Right ventricle myocardium superior (tissue), 1 donor: Measurements from ENCODE around the gene PIGA. TPM values are rescaled to one million over a fixed set of nuclear protein-coding genes. Genes with fewer than 3 reads are reported as not detected.

ENCODE experiments used
- ATAC-seq: fragments of 200-7000 bp; cut with Tn5 transposase; one replicate; pipeline ENCODE4 v1.9.1; 2020; ENCODE audit warnings: mild to moderate bottlenecking; ENCODE audit not compliant: poor library complexity
- DNase-seq: peaks from one replicate; pipeline ENCODE4 v3.0.0-alpha.2; 2020
- intact Hi-C: fragments of 100-400 bp; cut with DNase I; formaldehyde crosslinking; loops from one replicate; pipeline ENCODE4 v1.11.2; 2022
- long read RNA-seq: library from polyadenylated mRNA; unstranded; transcript quantifications from one replicate; pipeline ENCODE4 v2.0.0, GENCODE V29; 2021
- total RNA-seq: library from RNA; stranded (reverse); fragmentation: NEBNext Ultra II Directional; extraction: Animal tissue kit (Norgen Biotek cat#: 25700); gene quantifications from one replicate; pipeline ENCODE4 v1.2.1, GENCODE V29; 2021
- donor health status: DM: no; HTN: yes; CAD: no; lungs with severe emphysema.

PIGA gene, protein sequence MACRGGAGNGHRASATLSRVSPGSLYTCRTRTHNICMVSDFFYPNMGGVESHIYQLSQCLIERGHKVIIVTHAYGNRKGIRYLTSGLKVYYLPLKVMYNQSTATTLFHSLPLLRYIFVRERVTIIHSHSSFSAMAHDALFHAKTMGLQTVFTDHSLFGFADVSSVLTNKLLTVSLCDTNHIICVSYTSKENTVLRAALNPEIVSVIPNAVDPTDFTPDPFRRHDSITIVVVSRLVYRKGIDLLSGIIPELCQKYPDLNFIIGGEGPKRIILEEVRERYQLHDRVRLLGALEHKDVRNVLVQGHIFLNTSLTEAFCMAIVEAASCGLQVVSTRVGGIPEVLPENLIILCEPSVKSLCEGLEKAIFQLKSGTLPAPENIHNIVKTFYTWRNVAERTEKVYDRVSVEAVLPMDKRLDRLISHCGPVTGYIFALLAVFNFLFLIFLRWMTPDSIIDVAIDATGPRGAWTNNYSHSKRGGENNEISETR
- 2.5 TPM for total RNA-seq
- long read RNA-seq, partial matches to known transcripts: 0 of 2 reads
- long read RNA-seq, other reads (novel, unspliced or antisense): 0 of 2 reads

DNA sequence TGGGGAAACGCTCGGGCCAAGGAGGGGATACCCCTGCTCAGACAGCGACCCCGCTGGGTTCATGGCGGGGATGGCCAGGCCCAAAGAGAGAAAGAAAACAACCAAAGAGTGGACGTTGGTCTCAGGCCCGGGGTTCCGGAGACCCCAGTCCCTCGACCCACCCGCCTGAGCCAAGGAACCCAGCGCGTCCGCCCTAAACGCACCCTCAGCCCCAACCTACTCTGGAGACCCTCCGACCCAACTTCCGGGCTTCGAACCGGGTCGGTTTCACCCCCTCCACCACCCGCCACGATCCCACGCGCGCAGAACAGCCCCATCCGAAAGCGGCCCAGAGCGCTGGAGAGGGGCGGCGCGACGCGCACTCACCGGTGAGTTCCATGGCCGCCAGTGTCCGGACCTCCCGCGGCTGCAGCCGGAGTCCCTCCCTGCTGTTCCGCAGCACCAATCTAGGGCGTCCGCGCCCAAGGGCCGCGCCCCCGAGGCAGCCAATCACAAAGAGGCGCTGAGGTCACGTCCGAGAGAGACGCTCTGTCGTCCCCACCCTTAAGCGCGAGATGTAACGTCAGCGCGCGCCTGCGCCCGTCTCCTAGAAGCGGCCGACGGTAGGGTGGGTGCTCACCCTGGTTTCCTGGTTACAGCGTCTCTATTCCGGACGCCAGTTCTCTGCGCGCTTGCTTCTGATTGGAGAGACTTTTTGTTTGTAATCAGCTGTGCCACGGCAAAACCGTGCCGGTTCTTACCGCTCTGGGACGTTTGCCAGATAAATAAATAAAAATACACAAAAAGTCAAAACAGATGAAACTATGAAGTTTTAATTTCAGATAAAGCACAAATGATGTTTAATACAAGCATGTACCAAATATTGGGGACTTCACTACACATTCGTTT is at the start of gene PIGA:
PIGA (minus strand) TSS at position 389 of the 888 bp plus-strand sequence. CDS start 3,593 bp downstream, outside the sequence.
- ATAC-seq: peak; percentile 98
- intact Hi-C loops: no loop called here
- peak; percentile 97 for DNase-seq

DNA sequence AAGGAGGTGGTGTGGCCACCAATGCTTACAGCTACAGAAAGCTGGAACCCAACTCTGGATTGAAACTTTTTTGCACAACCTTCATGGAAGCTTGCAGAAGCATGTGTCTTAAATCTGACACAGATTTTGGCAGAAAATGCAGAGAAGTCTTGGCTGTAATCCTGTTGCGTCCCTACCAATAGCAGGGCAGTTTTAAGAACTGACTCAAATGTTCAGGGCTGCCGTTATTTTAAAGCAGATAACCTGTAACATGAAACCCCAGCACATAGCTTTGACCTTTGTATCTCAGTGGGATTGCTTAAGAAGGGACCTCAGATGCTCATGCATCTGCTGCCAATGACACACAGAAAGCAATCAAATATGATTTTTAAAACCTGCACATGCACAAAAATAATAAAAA is 49.0 kb upstream of the PIGA start, which contains the start of gene VEGFD:
VEGFD (minus strand) TSS at position 110 of the 400 bp plus-strand sequence. CDS start 467 bp downstream, outside the sequence.
- DNase-seq (no peak), ATAC-seq (peak; percentile 65)
- intact Hi-C loops: no loop called here

DNA sequence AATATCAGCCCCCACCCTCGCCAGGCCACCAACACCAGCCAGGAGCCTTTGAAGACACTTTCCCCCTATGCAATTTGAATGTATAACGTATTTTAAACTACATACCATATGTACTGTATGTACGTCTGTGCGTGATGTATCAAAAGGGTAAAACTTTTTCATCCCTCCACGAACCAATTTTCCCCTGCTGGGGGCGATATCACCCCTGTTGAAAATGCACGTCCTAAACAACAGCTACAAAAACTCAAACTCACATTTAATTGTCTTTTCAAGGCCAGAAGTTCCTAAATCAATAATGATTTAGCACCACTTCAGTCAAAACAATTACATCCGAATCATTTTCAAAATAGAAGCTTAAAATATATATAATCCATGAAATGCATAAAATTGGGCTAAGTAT is 47.5 kb upstream of the PIGA start:
- intact Hi-C loops: no loop called here
- DNase-seq (no peak), ATAC-seq (no peak)

- ATAC-seq (no peak), DNase-seq (no peak)
- intact Hi-C loops: no loop called here
Observed at GRCh38 chrX:15376956-15377355, 41.6 kb upstream of the PIGA start.

DNA sequence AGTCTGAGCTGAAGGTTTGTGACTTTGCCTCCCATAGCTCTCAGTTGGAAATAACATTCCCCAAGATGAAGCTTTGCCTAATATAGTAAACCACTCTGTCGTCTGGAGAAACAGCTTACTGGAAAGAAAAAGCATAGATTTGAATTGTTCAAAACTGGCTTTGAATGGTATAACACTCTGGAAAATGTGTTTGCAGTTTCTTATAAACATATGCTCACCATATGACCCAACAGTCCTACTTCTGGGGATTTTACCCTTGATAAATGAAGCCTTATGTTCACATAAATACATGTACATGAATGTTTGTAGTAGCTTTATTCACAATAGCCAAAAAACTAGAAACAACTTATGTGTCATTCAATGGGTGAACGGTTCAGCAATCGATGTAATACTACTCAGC is 38.7 kb upstream of the PIGA start:
- ATAC-seq: no peak
- DNase-seq: no peak
- intact Hi-C loops: no loop called here

GRCh38 chrX:15366506-15367352 is 31.4 kb upstream of the PIGA start:
- ATAC-seq: no peak
- intact Hi-C loops: no loop called here
- no peak for DNase-seq

DNA sequence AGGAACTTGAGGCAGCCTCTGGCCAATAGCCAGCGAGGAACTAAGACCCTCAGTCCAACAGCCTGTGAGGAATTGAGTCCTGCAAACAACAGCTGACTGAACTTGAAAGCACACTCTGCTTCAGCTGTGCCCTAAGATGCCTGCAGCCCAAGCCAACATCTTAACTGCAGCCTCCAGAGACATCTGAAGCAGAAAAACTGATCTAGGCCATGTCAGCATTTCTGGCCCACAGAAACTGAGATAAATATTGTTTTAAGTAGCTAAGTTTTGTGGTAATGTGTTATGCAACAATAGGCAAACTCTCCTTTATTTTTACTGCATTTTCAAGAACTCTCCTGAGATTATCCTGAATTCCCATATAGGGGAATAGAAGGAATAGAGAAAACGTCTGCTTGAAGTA is 24.4 kb upstream of the PIGA start:
- ATAC-seq (no peak), DNase-seq (no peak)
- intact Hi-C loops: loop anchor here (10.0 kb wide), 1 partner anchor 105 kb away; no protein-coding TSS in a partner anchor

DNA sequence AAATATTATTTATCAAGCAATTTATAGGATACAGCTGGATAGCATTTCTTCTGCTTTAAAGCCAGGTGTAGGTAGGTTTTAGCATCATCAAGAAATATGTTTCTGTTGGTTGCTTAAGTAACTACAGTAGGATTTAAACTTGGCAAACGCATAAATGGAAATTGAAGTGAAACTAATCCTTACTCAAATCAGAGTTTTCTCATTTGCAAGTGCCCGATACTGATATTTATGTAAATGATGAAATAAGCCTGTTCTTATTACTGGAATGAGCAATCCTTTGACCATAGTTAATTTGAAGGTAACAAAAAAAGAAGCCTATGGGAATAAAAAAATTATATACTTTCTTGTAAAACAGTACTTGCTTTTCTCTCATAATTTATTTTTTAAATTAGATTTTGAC is 23.2 kb upstream of the PIGA start:
- DNase-seq (no peak), ATAC-seq (no peak)
- intact Hi-C loops: loop anchor here (10.0 kb wide), 1 partner anchor 106 kb away; no protein-coding TSS in a partner anchor

DNA sequence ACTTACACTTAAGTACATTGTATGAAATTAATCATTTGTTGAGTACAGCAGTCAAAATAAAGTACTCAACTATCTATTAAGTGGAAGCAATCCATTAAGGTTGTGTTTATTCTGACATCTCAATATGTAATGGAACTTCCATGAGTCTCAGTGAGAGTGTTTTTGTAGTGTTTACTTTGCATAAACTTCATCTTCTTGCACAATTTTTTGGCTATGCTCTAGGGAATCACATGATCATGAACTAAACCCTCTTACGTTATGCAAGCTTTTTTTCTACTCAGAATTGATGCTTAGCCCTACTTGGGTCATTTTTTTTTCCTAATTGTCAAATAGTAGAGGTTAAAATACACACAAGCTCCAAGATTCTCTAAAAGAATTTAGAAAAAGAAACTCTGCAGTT is 21.1 kb upstream of the PIGA start:
- peak; percentile 73 for ATAC-seq

GRCh38 chrX:15350329-15350996 is 15.1 kb upstream of the PIGA start:
- intact Hi-C loops: loop anchor here (10.0 kb wide), 1 partner anchor 114 kb away; no protein-coding TSS in a partner anchor
- ATAC-seq (peak; percentile 25), DNase-seq (no peak)

More for the DNA sequence above, 21.1 kb upstream of the PIGA start:
- DNase-seq: no peak
- intact Hi-C loops: loop anchor here (10.0 kb wide), 1 partner anchor 108 kb away; no protein-coding TSS in a partner anchor

GRCh38 chrX:15349046-15349445 is 13.7 kb upstream of the PIGA start:
- intact Hi-C loops: no loop called here
- ATAC-seq (peak; percentile 88), DNase-seq (no peak)

GRCh38 chrX:15345976-15346375 is 10.7 kb upstream of the PIGA start:
- ATAC-seq: no peak
- DNase-seq: no peak
- intact Hi-C loops: no loop called here

GRCh38 chrX:15344106-15344505 is 8.8 kb upstream of the PIGA start:
- ATAC-seq (no peak), DNase-seq (no peak)
- intact Hi-C loops: no loop called here

- ATAC-seq (no peak), DNase-seq (no peak)
- intact Hi-C loops: no loop called here
Observed at GRCh38 chrX:15343075-15343476, 7.8 kb upstream of the PIGA start.

GRCh38 chrX:15340867-15341266 is 5.5 kb upstream of the PIGA start:
- intact Hi-C loops: no loop called here
- no peak for ATAC-seq
- DNase-seq: no peak

GRCh38 chrX:15336023-15336413 is 695 bp upstream of the PIGA start:
- intact Hi-C loops: no loop called here
- no peak for ATAC-seq

GRCh38 chrX:15334561-15334960 is 762 bp downstream of the PIGA start:
- intact Hi-C loops: no loop called here
- ATAC-seq (no peak), DNase-seq (no peak)

More at GRCh38 chrX:15336023-15336413, 695 bp upstream of the PIGA start:
- DNase-seq: no peak

- ATAC-seq: peak; percentile 41
- intact Hi-C loops: no loop called here
- DNase-seq: no peak
Observed at GRCh38 chrX:15328821-15329220, 6.5 kb downstream of the PIGA start.
